ENCODE results near the gene MAST3. TPM values are rescaled to one million over a fixed set of nuclear protein-coding genes. Genes with fewer than 3 reads are reported as not detected.

MAST3 gene
- total and polyA plus RNA-seq, 2 of the 13 experiments (the other 11 are each of a cell fraction or from before 2014, with no cell fraction given): 4.1 to 4.6 TPM

GRCh38 chr19:18193388-18194180, 96.0 kb downstream of the MAST3 start (continued):
- peak; percentile 56 for TF ChIP-seq ARID4A (CRISPR knock-in tag; IDR thresholded peaks at IDR 0.05; ENCODE audit: borderline replicate concordance)
- TF ChIP-seq TRAFD1 (CRISPR knock-in tag; IDR thresholded peaks at IDR 0.05; ENCODE audit: borderline replicate concordance): no peak
- TF ChIP-seq USF2 (IDR thresholded peaks at IDR 0.05; ENCODE audit: low read depth, low read length): no peak
- no peak; the same call in 1 of the 2 replicates for TF ChIP-seq USF2 (CRISPR knock-in tag; IDR thresholded peaks at IDR 0.05; ENCODE audit: borderline replicate concordance)
- peak; percentile 32; the same call in 1 of the 2 replicates for TF ChIP-seq ZNF143 (CRISPR knock-in tag; IDR thresholded peaks at IDR 0.05)
- TF ChIP-seq POGK (CRISPR knock-in tag; conservative IDR thresholded peaks at IDR 0.05): peak; percentile 27; the same call in 1 of the 2 replicates
- 0 out of 2 replicates have a peak, but pooled peaks have one; percentile 39 for TF ChIP-seq ZNF768 (CRISPR knock-in tag; IDR thresholded peaks at IDR 0.05)

All from HepG2 (cell line).